Left renal cortex interstitium (tissue), 4 donors: ENCODE measurements around the gene TIMM50. TPM values are rescaled to one million over a fixed set of nuclear protein-coding genes. Genes with fewer than 3 reads are reported as not detected.

ENCODE experiments used
- DNase-seq, 4 donors: peaks; one replicate each; pipeline ENCODE4 v3.0.0-alpha.2; 2013; ENCODE audit warnings: low read depth in 4 of 4, low spot score in 2 of 4, missing footprints in 1 of 4
- polyA plus RNA-seq, 4 donors: library from polyadenylated mRNA; unstranded; fragments of 120-200 nt; gene quantifications; one replicate each; pipeline ENCODE4 v1.2.1, GENCODE V29; 2013; ENCODE audit not compliant: insufficient read length in 4 of 4

TIMM50 gene
- polyA plus RNA-seq, 4 donors: 71.6 to 96.3 (median 87.8) TPM

GRCh38 chr19:39524495-39524894, 43.9 kb downstream of the TIMM50 start:
- no peak for DNase-seq

- DNase-seq: no peak
Observed at GRCh38 chr19:39525205-39525604, 44.6 kb downstream of the TIMM50 start.

GRCh38 chr19:39531834-39532232, 51.2 kb downstream of the TIMM50 start:
- no peak for DNase-seq

GRCh38 chr19:39532233-39533002, 51.8 kb downstream of the TIMM50 start, which contains the start of gene EID2B:
Gene EID2B, minus strand, starts transcription at chr19:39532852. Its CDS starts 50 bp downstream, at chr19:39532802.
- DNase-seq: peak; percentile 92 to 96 (median 94)

GRCh38 chr19:39533003-39533512, 52.4 kb downstream of the TIMM50 start:
- no peak for DNase-seq

- no peak for DNase-seq
Observed at GRCh38 chr19:39533791-39534190, 53.2 kb downstream of the TIMM50 start.

- no peak for DNase-seq
Observed at GRCh38 chr19:39539165-39539517, 58.5 kb downstream of the TIMM50 start.

- DNase-seq: peak in 3 of 4 donors; percentile 85 to 92 (median 90)
Observed at GRCh38 chr19:39539518-39540332, 59.1 kb downstream of the TIMM50 start, which contains the start of gene EID2. Gene EID2, minus strand, starts transcription at chr19:39540161. Its CDS starts 82 bp downstream, at chr19:39540079.

GRCh38 chr19:39540333-39540673, 59.7 kb downstream of the TIMM50 start:
- no peak for DNase-seq

Other genes starting within 250 kb of the TIMM50 start
- gene IFNL3, start 235.8 kb upstream of the TIMM50 start, polyA plus RNA-seq: not detected
- gene IFNL4, start 232.0 kb upstream of the TIMM50 start, polyA plus RNA-seq: under 1 TPM in 1 of 4 donors, not detected in 3; 0.09 TPM
- gene IFNL2, start 212.4 kb upstream of the TIMM50 start, polyA plus RNA-seq: not detected
- not detected for gene IFNL1, start 184.4 kb upstream of the TIMM50 start, polyA plus RNA-seq
- 1 to 10 TPM in 3 of 4 donors, under 1 TPM in 1; 0.75 to 2.9 (median 2.1) TPM for gene LRFN1, start 160.0 kb upstream of the TIMM50 start, polyA plus RNA-seq
- 10 to 100 TPM; 20.4 to 29.0 (median 25.2) TPM for gene GMFG, start 144.8 kb upstream of the TIMM50 start, polyA plus RNA-seq
- gene SAMD4B, start 138.4 kb upstream of the TIMM50 start, polyA plus RNA-seq: 100 to 1,000 TPM in 3 of 4 donors, 10 to 100 TPM in 1; 86.6 to 165 (median 124) TPM
- gene PAF1, start 89.7 kb upstream of the TIMM50 start, polyA plus RNA-seq: 10 to 100 TPM; 65.6 to 74.3 (median 68.5) TPM
- gene MED29, start 89.5 kb upstream of the TIMM50 start, polyA plus RNA-seq: 10 to 100 TPM; 38.4 to 44.9 (median 40.8) TPM
- 10 to 100 TPM; 18.0 to 77.6 (median 30.0) TPM for gene ZFP36, start 74.0 kb upstream of the TIMM50 start, polyA plus RNA-seq
- gene PLEKHG2, start 68.2 kb upstream of the TIMM50 start, polyA plus RNA-seq: 100 to 1,000 TPM in 2 of 4 donors, 10 to 100 TPM in 2; 56.7 to 139 (median 101) TPM
- gene RPS16, start 44.9 kb upstream of the TIMM50 start, polyA plus RNA-seq: 1,000 to 10,000 TPM; 1,223 to 1,602 (median 1,296) TPM
- gene SUPT5H, start 35.3 kb upstream of the TIMM50 start, polyA plus RNA-seq: 100 to 1,000 TPM; 107 to 161 (median 145) TPM
- gene DLL3, start 18.1 kb downstream of the TIMM50 start, polyA plus RNA-seq: under 1 TPM; 0.51 to 0.87 (median 0.67) TPM
- 10 to 100 TPM in 1 of 4 donors, 1 to 10 TPM in 3; 5.0 to 10.1 (median 7.4) TPM for gene SELENOV, start 34.3 kb downstream of the TIMM50 start, polyA plus RNA-seq
- 1 to 10 TPM; 3.8 to 6.0 (median 5.1) TPM for gene EID2B, start 52.0 kb downstream of the TIMM50 start, polyA plus RNA-seq
- 10 to 100 TPM; 17.7 to 23.1 (median 20.9) TPM for gene EID2, start 59.3 kb downstream of the TIMM50 start, polyA plus RNA-seq
- not detected for gene LGALS13, start 121.7 kb downstream of the TIMM50 start, polyA plus RNA-seq
- gene LGALS16, start 175.1 kb downstream of the TIMM50 start, polyA plus RNA-seq: not detected
- not detected for gene LGALS14, start 223.6 kb downstream of the TIMM50 start, polyA plus RNA-seq